DND-41 (cell line): ENCODE data around the gene GOSR1.
A peak's percentile ranks its signal among the peaks of the same experiment; 100 is the strongest.

Experiments used
- ATAC-seq: fragments of 200-7000 bp; cut with Tn5 transposase; 3 replicates; pipeline ENCODE4 v1.9.1; 2021; ENCODE audit warnings: low read depth; ENCODE audit not compliant: insufficient read depth
- DNase-seq: peaks from one replicate; pipeline ENCODE4 v3.0.0-alpha.2; 2020
- H2AFZ ChIP-seq: 2 replicates; pipeline ENCODE4 v1.6.0; 2012; ENCODE audit warnings: low read depth, low read length
- H3K27ac ChIP-seq: 2 replicates; pipeline ENCODE4 v1.5.1; 2012; ENCODE audit warnings: low read length, inconsistent platforms
- H3K27me3 ChIP-seq: fragments of 200-600 bp; sonication (generic); 2 replicates; pipeline ENCODE4 v1.6.0; 2012; ENCODE audit warnings: low read length, mild to moderate bottlenecking, inconsistent platforms; ENCODE audit not compliant: insufficient read depth, poor library complexity
- H3K36me3 ChIP-seq: 2 replicates; pipeline ENCODE4 v1.5.1; 2012; ENCODE audit warnings: low read length, inconsistent platforms; ENCODE audit not compliant: insufficient read depth
- H3K4me1 ChIP-seq: 2 replicates; pipeline ENCODE4 v1.5.1; 2012; ENCODE audit warnings: mild to moderate bottlenecking, low read length; ENCODE audit not compliant: insufficient read depth
- H3K4me2 ChIP-seq: 2 replicates; pipeline ENCODE4 v1.6.0; 2012; ENCODE audit warnings: mild to moderate bottlenecking, moderate library complexity, low read length, inconsistent platforms; ENCODE audit not compliant: insufficient read depth
- H3K4me3 ChIP-seq, 2 experiments: fragments of 200-600 bp in 1 of 2; shearing (Covaris generic) in 1 of 2; 2 replicates each; pipeline ENCODE4 v1.5.1; 2012 to 2016; ENCODE audit warnings: inconsistent platforms in 2 of 2, low read length in 2 of 2, mild to moderate bottlenecking in 2 of 2, low read depth in 1 of 2, moderate library complexity in 1 of 2
- H3K79me2 ChIP-seq: 2 replicates; pipeline ENCODE4 v1.6.0; 2012; ENCODE audit warnings: low read length, inconsistent platforms; ENCODE audit not compliant: insufficient read depth
- H3K9ac ChIP-seq: 2 replicates; pipeline ENCODE4 v1.6.0; 2012; ENCODE audit warnings: low read depth, mild to moderate bottlenecking, inconsistent platforms, low read length, moderate library complexity
- H3K9me3 ChIP-seq: 2 replicates; pipeline ENCODE4 v1.5.1; 2012; ENCODE audit warnings: low read length, moderate library complexity, mild to moderate bottlenecking, inconsistent platforms; ENCODE audit not compliant: insufficient read depth, severe bottlenecking
- H4K20me1 ChIP-seq: 2 replicates; pipeline ENCODE4 v1.6.0; 2012; ENCODE audit warnings: low read length; ENCODE audit not compliant: insufficient read depth
- CTCF ChIP-seq: IDR thresholded peaks from 2 replicates; pipeline ENCODE4 v1.5.1; 2012; ENCODE audit warnings: borderline replicate concordance, low read length, moderate library complexity, mild to moderate bottlenecking; ENCODE audit not compliant: poor library complexity, severe bottlenecking; ENCODE audit errors: extremely low read depth
- EZH2 ChIP-seq: IDR thresholded peaks from 3 replicates; pipeline ENCODE4 v1.6.1; 2012; ENCODE audit warnings: borderline replicate concordance, low read depth, mild to moderate bottlenecking, moderate library complexity, low read length, inconsistent platforms; ENCODE audit not compliant: severe bottlenecking

GOSR1 gene

GRCh38 chr17:30477083-30477773, at the start of gene GOSR1:
Gene GOSR1 (plus strand): TSS chr17:30477408. CDS start chr17:30477434, 26 bp downstream.
- H3K4me3 ChIP-seq, result peak within 1 kb of the TSS; percentile 76 to 91
- DNase-seq, result peak; percentile 93
- H2AFZ ChIP-seq, result peak within 1 kb of the TSS; percentile 96
- H3K27ac ChIP-seq, result peak within 1 kb of the TSS; percentile 91
- H3K36me3 ChIP-seq, result peaks cover 32% of the 10 kb centered on the region
- no peaks in the 10 kb centered on the region for H3K27me3 ChIP-seq
- H3K4me1 ChIP-seq, result peaks cover 24% of the 10 kb centered on the region
- peak within 1 kb of the TSS; percentile 75 for H3K4me2 ChIP-seq
- peaks cover 39% of the 10 kb centered on the region for H3K79me2 ChIP-seq
- peak; percentile 90 for TF ChIP-seq CTCF
- no peak for TF ChIP-seq EZH2
- peaks cover 5% of the 10 kb centered on the region; the same call in 1 of the 2 replicates for H4K20me1 ChIP-seq
- ATAC-seq, result peak; percentile 100
- no peaks in the 10 kb centered on the region for H3K9me3 ChIP-seq
- peak within 1 kb of the TSS; percentile 80 for H3K9ac ChIP-seq

GRCh38 chr17:30427611-30428010, 49.6 kb upstream of the GOSR1 start:
- DNase-seq (no peak), ATAC-seq (no peak)
- Histone ChIP-seq H2AFZ (no peak overlapping the region), H3K4me3 (no peak overlapping the region), H3K9ac (no peak overlapping the region), H3K9me3 (no peaks in the 10 kb centered on the region), H3K27ac (no peak overlapping the region), H3K36me3 (peaks cover 22% of the 10 kb centered on the region), H3K4me2 (no peak overlapping the region), H3K27me3 (no peaks in the 10 kb centered on the region), H3K4me1 (no peaks in the 10 kb centered on the region), H4K20me1 (no peaks in the 10 kb centered on the region), H3K79me2 (no peaks in the 10 kb centered on the region)
- TF ChIP-seq CTCF (no peak), EZH2 (no peak)

- no peaks in the 10 kb centered on the region for H3K4me1 ChIP-seq
- DNase-seq (no peak), ATAC-seq (no peak)
- no peaks in the 10 kb centered on the region for H3K27me3 ChIP-seq
- no peak overlapping the region for H3K4me2 ChIP-seq
- no peak overlapping the region for H2AFZ ChIP-seq
- no peaks in the 10 kb centered on the region for H4K20me1 ChIP-seq
- TF ChIP-seq CTCF (no peak), EZH2 (no peak)
- H3K4me3 ChIP-seq, result no peak overlapping the region
- H3K79me2 ChIP-seq, result no peaks in the 10 kb centered on the region
- H3K9ac ChIP-seq, result no peak overlapping the region
- no peak overlapping the region for H3K27ac ChIP-seq
- peaks cover 24% of the 10 kb centered on the region for H3K36me3 ChIP-seq
- H3K9me3 ChIP-seq, result no peaks in the 10 kb centered on the region
Measured at GRCh38 chr17:30429155-30429554, 48.1 kb upstream of the GOSR1 start.

GRCh38 chr17:30433514-30433913, 43.7 kb upstream of the GOSR1 start:
- Histone ChIP-seq H3K79me2 (no peaks in the 10 kb centered on the region), H3K36me3 (peaks cover 23% of the 10 kb centered on the region; the same call in 1 of the 2 replicates), H3K27me3 (no peaks in the 10 kb centered on the region), H3K4me3 (no peak overlapping the region), H2AFZ (no peak overlapping the region), H4K20me1 (no peaks in the 10 kb centered on the region), H3K9ac (no peak overlapping the region), H3K27ac (no peak overlapping the region), H3K4me2 (no peak overlapping the region), H3K9me3 (no peaks in the 10 kb centered on the region), H3K4me1 (no peaks in the 10 kb centered on the region)
- no peak for DNase-seq
- no peak for ATAC-seq
- TF ChIP-seq CTCF (no peak), EZH2 (no peak)
